ENCODE data around the gene OR6S1. TPM values are rescaled to one million over a fixed set of nuclear protein-coding genes. Genes with fewer than 3 reads are reported as not detected.

Gene OR6S1
- total RNA-seq, 1 donor from 2014 or later: not detected

GRCh38 chr14:20627346-20628027, 14.0 kb downstream of the OR6S1 start:
- Mint-ChIP-seq H3K4me1 (peaks cover 86% of the 10 kb centered on the region), H3K36me3 (ENCODE audit: low read depth) (peaks cover 3% of the 10 kb centered on the region), H3K27ac (no peak overlapping the region), H3K4me3 (no peak overlapping the region), H3K9me3 (no peaks in the 10 kb centered on the region), H3K27me3 (peaks cover 17% of the 10 kb centered on the region)
- DNase-seq (no peak), ATAC-seq (ENCODE audit: low read depth) (no peak)
- CTCF ChIA-PET: interaction anchor here (1.4 to 5.7 kb wide), 2 partner anchors 16 to 64 kb away, joined by 3 to 43 read pairs; no protein-coding TSS in a partner anchor
- POLR2A ChIA-PET: no interaction called here
- intact Hi-C loops (cut with micrococcal nuclease): loop anchor here (10.0 kb wide), 1 partner anchor 637 kb away; the partner anchor contains the start of gene HNRNPC
- no peak for TF ChIP-seq CTCF (IDR thresholded peaks at IDR 0.05)

GRCh38 chr14:20626274-20626673, 15.2 kb downstream of the OR6S1 start:
- Mint-ChIP-seq H3K36me3 (ENCODE audit: low read depth) (peaks cover 3% of the 10 kb centered on the region), H3K9me3 (no peaks in the 10 kb centered on the region), H3K4me1 (peaks cover 84% of the 10 kb centered on the region), H3K4me3 (peak overlapping the region; percentile 79), H3K27me3 (peaks cover 19% of the 10 kb centered on the region), H3K27ac (no peak overlapping the region)
- intact Hi-C loops (cut with micrococcal nuclease): loop anchor here (10.0 kb wide), 1 partner anchor 639 kb away; the partner anchor contains the start of gene HNRNPC
- ChIA-PET POLR2A (interaction anchor here (1.3 kb wide), 1 partner anchor 57 kb away, joined by 6 read pairs; no protein-coding TSS in a partner anchor), CTCF (interaction anchor here (0.6 kb wide), 1 partner anchor 995 kb away, joined by 3 read pairs; no protein-coding TSS in a partner anchor)
- no peak for TF ChIP-seq CTCF (IDR thresholded peaks at IDR 0.05)
- ATAC-seq (ENCODE audit: low read depth) (no peak), DNase-seq (no peak)

- peak overlapping the region; percentile 79 for H3K4me3 Mint-ChIP-seq
- no peak for DNase-seq
- H3K36me3 Mint-ChIP-seq (ENCODE audit: low read depth): peaks cover 3% of the 10 kb centered on the region
- intact Hi-C loops (cut with micrococcal nuclease): loop anchor here (1.0 to 10.0 kb wide), 2 partner anchors 11 to 640 kb away; partner anchors contain the start of gene HNRNPC
- no peak for TF ChIP-seq CTCF (IDR thresholded peaks at IDR 0.05)
- peaks cover 70% of the 10 kb centered on the region for H3K4me1 Mint-ChIP-seq
- H3K27ac Mint-ChIP-seq: peak overlapping the region; percentile 89
- ATAC-seq (ENCODE audit: low read depth): peak; percentile 69
- POLR2A ChIA-PET: no interaction called here
- H3K9me3 Mint-ChIP-seq: no peaks in the 10 kb centered on the region
- peaks cover 11% of the 10 kb centered on the region for H3K27me3 Mint-ChIP-seq
- CTCF ChIA-PET: interaction anchor here (0.7 kb wide), 1 partner anchor 11 kb away, joined by 3 read pairs; no protein-coding TSS in a partner anchor
Observed at GRCh38 chr14:20624495-20625070, 16.9 kb downstream of the OR6S1 start.

GRCh38 chr14:20623798-20624197, 17.7 kb downstream of the OR6S1 start:
- H3K27me3 Mint-ChIP-seq: peaks cover 11% of the 10 kb centered on the region
- ChIA-PET CTCF (interaction anchor here (0.7 to 1.6 kb wide), 2 partner anchors 10 to 14 kb away, joined by 3 to 6 read pairs; no protein-coding TSS in a partner anchor), POLR2A (no interaction called here)
- H3K4me1 Mint-ChIP-seq: peaks cover 66% of the 10 kb centered on the region
- intact Hi-C loops (cut with micrococcal nuclease): loop anchor here (1.0 to 10.0 kb wide), 2 partner anchors 8 to 641 kb away; partner anchors contain the start of gene HNRNPC
- no peak overlapping the region for H3K27ac Mint-ChIP-seq
- peak overlapping the region; percentile 11 for H3K4me3 Mint-ChIP-seq
- ATAC-seq (ENCODE audit: low read depth) (no peak), DNase-seq (no peak)
- H3K9me3 Mint-ChIP-seq: no peaks in the 10 kb centered on the region
- TF ChIP-seq CTCF (IDR thresholded peaks at IDR 0.05): no peak
- H3K36me3 Mint-ChIP-seq (ENCODE audit: low read depth): peaks cover 3% of the 10 kb centered on the region
